Loucy (cell line): ENCODE data around the gene KLK13.

Source experiments
- H2AFZ ChIP-seq: fragments of 200-600 bp; sonication (generic); 2 replicates; pipeline ENCODE4 v1.6.0; 2016; ENCODE audit warnings: antibody characterized with exemption, mild to moderate bottlenecking, low read length, moderate library complexity
- H3F3A ChIP-seq: fragments of 200-600 bp; 2 replicates; pipeline ENCODE4 v1.6.0; 2016; ENCODE audit warnings: antibody characterized with exemption, low read depth, mild to moderate bottlenecking
- H3K27me3 ChIP-seq: fragments of 200-600 bp; sonication (generic); 2 replicates; pipeline ENCODE4 v1.6.1; 2014; ENCODE audit warnings: low read length, mild to moderate bottlenecking; ENCODE audit not compliant: insufficient read depth, poor library complexity, severe bottlenecking
- H3K36me3 ChIP-seq: fragments of 200-600 bp; sonication (generic); 2 replicates; pipeline ENCODE4 v1.6.1; 2016; ENCODE audit warnings: low read length; ENCODE audit not compliant: insufficient read depth
- H3K4me1 ChIP-seq: fragments of 200-600 bp; sonication (generic); 2 replicates; pipeline ENCODE4 v1.5.1; 2014; ENCODE audit warnings: low read length, mild to moderate bottlenecking; ENCODE audit not compliant: insufficient read depth, poor library complexity, severe bottlenecking
- H3K4me2 ChIP-seq: fragments of 200-600 bp; sonication (generic); 2 replicates; pipeline ENCODE4 v1.6.0; 2014; ENCODE audit warnings: antibody characterized with exemption, low read length, low read depth, mild to moderate bottlenecking; ENCODE audit not compliant: poor library complexity, severe bottlenecking
- H3K4me3 ChIP-seq: fragments of 200-600 bp; sonication (generic); 2 replicates; pipeline ENCODE4 v1.5.1; 2014; ENCODE audit warnings: low read length, mild to moderate bottlenecking, mixed read lengths; ENCODE audit not compliant: poor library complexity, severe bottlenecking
- H3K79me2 ChIP-seq: fragments of 200-600 bp; sonication (generic); 2 replicates; pipeline ENCODE4 v1.6.1; 2014; ENCODE audit warnings: low read length; ENCODE audit not compliant: insufficient read depth
- H3K9ac ChIP-seq: fragments of 200-600 bp; sonication (generic); 2 replicates; pipeline ENCODE4 v1.6.0; 2014; ENCODE audit warnings: mild to moderate bottlenecking, low read depth, low read length, moderate library complexity; ENCODE audit not compliant: poor library complexity, severe bottlenecking
- H3K9me2 ChIP-seq: fragments of 200-600 bp; sonication (generic); replicated peaks from 2 replicates; pipeline ENCODE4 v1.6.1; 2016; ENCODE audit warnings: low read depth, low read length, mixed read lengths
- H3K9me3 ChIP-seq: fragments of 200-600 bp; sonication (generic); 2 replicates; pipeline ENCODE4 v1.6.1; 2014; ENCODE audit warnings: mild to moderate bottlenecking, antibody characterized with exemption, low read length, low read depth; ENCODE audit not compliant: insufficient read depth
- H4K20me1 ChIP-seq: fragments of 200-600 bp; sonication (generic); 2 replicates; pipeline ENCODE4 v1.6.0; 2014; ENCODE audit warnings: antibody characterized with exemption, low read length, mild to moderate bottlenecking; ENCODE audit not compliant: insufficient read depth, poor library complexity, severe bottlenecking
- CTCF ChIP-seq: fragments of 200-600 bp; sonication (generic); conservative IDR thresholded peaks from 2 replicates; pipeline ENCODE4 v1.5.1; 2014; ENCODE audit warnings: mild to moderate bottlenecking, antibody characterized with exemption, low read length
- EZH2phosphoT487 ChIP-seq: fragments of 200-600 bp; IDR thresholded peaks from 2 replicates; pipeline ENCODE4 v1.6.1; 2018; ENCODE audit warnings: antibody characterized with exemption, mild to moderate bottlenecking, moderate library complexity, borderline replicate concordance

KLK13 gene

DNA sequence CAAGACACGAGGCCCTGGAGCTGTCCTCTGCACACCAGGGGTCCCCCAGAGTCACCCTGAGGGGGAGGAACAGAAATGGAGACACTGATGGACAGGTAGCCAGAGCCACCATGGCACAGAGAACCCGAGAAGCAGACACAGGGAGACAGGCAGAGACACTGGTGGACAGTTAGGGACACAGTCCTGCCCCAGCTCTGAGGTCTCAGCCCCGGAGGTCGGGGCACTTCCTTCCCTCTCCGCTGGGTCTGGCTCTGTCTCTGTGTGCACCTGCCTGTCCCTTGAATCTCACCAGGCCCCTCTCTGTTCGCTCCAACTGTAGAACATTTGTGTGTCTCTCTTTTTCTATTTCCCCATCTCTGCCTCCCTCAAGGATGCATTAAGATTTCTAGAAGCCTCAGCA lies 13.2 kb upstream of the KLK13 start:
- Histone ChIP-seq H3K79me2 (no peaks in the 10 kb centered on the region), H3K27me3 (no peaks in the 10 kb centered on the region)

DNA sequence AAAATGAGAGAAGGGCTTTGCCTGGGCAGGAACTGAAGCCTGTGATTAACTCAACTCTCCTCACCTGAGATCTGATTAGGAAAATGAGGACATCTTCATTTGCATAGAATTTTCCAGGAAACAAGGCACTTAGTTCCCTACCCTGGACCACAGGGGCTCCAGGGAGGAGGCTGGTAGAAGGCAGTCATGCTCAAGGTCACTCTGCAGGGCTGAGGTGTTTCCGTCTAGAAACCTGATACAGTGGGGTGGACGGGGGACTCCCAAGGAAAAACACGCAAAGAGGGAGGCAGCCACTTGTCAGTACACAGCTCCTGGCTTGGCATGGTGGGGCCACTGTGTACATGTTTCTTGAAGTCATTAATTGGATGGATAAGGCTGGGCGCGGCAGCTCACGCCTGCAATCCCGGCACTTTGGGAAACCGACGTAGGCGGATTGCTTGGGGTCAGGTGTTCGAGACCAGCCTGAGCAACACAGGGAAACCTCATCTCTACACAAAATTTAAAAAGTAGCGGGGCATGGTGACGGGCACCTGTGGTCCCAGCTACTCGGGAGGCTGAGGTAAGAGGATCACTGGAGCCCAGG lies 11.8 kb upstream of the KLK13 start:
- Histone ChIP-seq H3K4me1 (no peaks in the 10 kb centered on the region), H3K4me3 (no peak overlapping the region)
- TF ChIP-seq CTCF (no peak), EZH2phosphoT487 (no peak)

More for the DNA sequence above, 13.2 kb upstream of the KLK13 start:
- Histone ChIP-seq H3F3A (no peaks in the 10 kb centered on the region), H3K4me2 (no peak overlapping the region), H3K9me3 (peaks cover 4% of the 10 kb centered on the region), H4K20me1 (no peaks in the 10 kb centered on the region), H2AFZ (no peak overlapping the region), H3K9ac (no peak overlapping the region), H3K4me3 (no peak overlapping the region), H3K36me3 (no peaks in the 10 kb centered on the region), H3K4me1 (no peaks in the 10 kb centered on the region), H3K9me2 (no peaks in the 10 kb centered on the region)
- TF ChIP-seq EZH2phosphoT487: no peak
- no peak for TF ChIP-seq CTCF

DNA sequence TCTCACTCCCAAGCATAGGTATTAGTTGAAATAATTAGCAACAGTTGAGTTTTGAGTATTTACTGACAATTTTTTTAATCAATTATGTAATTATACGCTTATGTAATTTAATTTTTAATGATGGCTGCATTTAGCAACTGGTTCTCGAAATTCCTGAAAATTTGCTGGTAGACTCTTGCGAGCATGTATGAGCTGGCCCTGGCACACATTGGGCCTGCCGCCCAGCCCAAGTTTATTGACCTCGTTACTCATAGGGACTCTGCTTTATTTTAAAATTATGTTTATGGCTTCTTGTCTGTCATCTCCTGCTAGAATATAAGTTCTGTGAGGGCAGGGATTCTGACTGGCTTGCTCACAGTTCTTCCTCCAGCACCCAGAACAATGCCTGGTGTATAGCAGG lies 11.1 kb upstream of the KLK13 start:
- Histone ChIP-seq H3F3A (no peaks in the 10 kb centered on the region), H3K79me2 (no peaks in the 10 kb centered on the region), H3K9me3 (peaks cover 4% of the 10 kb centered on the region; the same call in 1 of the 2 replicates), H2AFZ (no peak overlapping the region), H3K27me3 (no peaks in the 10 kb centered on the region), H3K9ac (no peak overlapping the region), H3K4me1 (no peaks in the 10 kb centered on the region), H4K20me1 (no peaks in the 10 kb centered on the region), H3K4me2 (no peak overlapping the region), H3K9me2 (no peaks in the 10 kb centered on the region), H3K36me3 (no peaks in the 10 kb centered on the region), H3K4me3 (no peak overlapping the region)
- TF ChIP-seq EZH2phosphoT487: no peak
- TF ChIP-seq CTCF: no peak

More for the DNA sequence above, 11.8 kb upstream of the KLK13 start:
- no peak overlapping the region for H2AFZ ChIP-seq
- H3K27me3 ChIP-seq: no peaks in the 10 kb centered on the region
- H3K9ac ChIP-seq: no peak overlapping the region
- no peaks in the 10 kb centered on the region for H3K79me2 ChIP-seq
- no peak overlapping the region for H3K4me2 ChIP-seq
- peaks cover 4% of the 10 kb centered on the region for H3K9me3 ChIP-seq
- no peaks in the 10 kb centered on the region for H3F3A ChIP-seq
- no peaks in the 10 kb centered on the region for H3K36me3 ChIP-seq
- no peaks in the 10 kb centered on the region for H4K20me1 ChIP-seq
- H3K9me2 ChIP-seq: no peaks in the 10 kb centered on the region
